ENCODE results near the gene PRMT2.
"Not testable (repeated sequence)": the region's sequence is repeated elsewhere in the genome, so short reads cannot be mapped to it uniquely, and the experiment has no call there.

PRMT2 gene

DNA sequence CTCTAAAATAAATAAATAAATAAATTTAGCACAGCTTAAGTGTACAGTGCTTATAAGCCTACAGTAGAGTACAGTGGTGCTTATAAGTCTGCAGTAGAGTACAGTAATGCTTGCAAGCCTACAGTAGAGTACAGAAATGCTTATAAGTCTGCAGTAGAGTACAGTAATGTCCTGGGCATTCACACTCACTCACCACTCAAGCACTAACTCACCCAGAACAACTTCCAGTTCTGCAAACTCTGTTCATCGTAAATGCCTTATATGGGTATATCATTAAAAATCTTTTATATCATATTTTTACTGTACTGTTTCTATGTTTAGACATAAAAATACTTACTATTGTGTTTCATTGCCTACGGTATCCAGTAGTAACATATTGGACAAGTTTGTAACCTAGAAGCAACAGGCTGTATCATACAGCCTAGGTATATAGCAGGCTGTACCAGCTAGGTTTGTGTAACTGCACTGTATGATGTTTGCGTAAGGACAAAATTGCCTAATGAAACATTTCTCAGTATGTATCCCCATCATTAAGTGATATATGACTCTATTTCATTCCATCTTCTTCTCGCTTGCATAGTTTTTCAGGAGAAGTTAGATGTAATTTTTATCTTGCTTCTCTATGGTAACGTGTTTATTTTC, 16.6 kb upstream of the PRMT2 start:
- no peak for DNase-seq

- no peak for DNase-seq
These were observed 15.6 kb upstream of the PRMT2 start for GRCh38 chr21:46619846-46620245.

DNA sequence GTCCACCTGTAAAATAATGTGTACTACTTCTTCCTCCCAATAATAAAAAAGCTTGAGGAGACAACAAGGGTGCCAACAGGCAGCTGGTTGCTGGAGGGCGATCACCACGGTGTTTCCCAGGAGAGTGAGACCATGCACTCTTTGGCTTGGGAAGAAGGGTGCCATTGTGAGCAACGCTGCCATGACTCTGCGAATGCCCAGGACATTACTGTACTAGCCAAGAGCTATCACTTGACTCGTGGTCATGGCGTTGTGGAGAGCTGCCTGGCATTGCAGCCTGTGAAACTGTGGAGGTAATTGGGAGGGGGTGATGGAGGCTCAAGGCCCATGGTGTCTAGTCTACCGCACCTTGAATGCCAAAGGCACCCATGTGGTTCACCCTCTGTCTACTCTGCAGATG, 14.6 kb upstream of the PRMT2 start:
- no peak for DNase-seq

- no peak for DNase-seq
These were observed 13.9 kb upstream of the PRMT2 start for GRCh38 chr21:46621457-46622182.

DNA sequence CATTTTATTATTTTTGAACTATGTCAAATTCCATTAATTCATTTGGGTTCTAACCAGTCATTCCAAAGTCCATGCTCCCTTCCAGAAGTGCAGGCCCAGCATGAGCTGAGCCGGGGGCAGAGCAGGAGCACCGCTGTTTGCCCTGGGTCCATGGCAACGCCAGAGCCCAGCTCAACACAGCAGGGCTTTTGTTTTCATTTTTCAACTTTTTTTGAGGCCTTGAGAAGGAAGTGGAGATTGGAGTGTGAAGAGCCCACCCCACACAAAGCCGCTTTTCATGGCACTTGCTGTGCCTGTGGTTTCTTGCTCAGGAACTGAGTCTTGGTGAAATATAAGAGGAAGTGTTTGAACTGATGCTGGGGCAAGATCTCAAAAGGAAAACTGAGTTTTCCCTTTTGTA, 13.2 kb upstream of the PRMT2 start:
- DNase-seq: no peak

- no peak for DNase-seq
These were observed 11.4 kb upstream of the PRMT2 start for GRCh38 chr21:46624050-46624449.

DNA sequence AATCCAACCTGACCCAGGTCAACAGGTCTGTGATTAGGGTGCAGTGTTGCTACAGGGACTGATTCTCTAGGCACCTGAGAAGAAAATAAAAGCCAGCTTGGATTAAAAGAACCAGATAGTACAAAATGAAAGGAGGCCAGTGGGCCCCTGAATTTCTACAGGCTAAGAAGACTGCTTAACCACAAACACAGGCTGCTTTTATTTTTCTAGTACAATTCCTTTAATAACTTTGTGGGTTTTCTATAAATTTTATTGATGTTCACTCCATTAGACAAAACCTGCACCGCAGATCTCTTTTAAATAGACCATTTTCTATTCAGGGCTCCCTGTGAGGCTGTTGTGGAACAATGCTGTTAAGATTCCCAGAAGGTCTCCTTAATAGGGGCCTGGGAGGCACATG, 9.7 kb upstream of the PRMT2 start:
- DNase-seq: no peak

DNA sequence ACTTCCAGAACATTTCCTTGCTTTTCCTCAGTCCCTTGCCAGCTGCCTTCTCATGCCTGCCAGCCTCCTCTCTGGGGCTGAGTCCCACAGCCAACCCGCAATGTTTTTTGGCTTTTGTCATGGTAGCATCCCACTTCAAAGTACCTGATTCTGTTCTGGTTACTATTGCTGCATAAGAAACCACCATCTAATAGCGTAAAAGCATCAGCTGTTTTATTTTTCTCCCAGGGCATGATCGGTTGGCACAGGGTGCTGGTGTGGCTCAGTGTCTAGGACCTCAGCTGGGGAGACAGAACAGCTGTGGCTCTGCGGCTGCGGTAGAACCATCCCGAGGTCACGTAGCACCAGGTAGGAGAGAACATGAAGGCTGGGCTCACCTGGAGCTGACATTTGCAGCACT, 8.9 kb upstream of the PRMT2 start:
- no peak for DNase-seq

DNA sequence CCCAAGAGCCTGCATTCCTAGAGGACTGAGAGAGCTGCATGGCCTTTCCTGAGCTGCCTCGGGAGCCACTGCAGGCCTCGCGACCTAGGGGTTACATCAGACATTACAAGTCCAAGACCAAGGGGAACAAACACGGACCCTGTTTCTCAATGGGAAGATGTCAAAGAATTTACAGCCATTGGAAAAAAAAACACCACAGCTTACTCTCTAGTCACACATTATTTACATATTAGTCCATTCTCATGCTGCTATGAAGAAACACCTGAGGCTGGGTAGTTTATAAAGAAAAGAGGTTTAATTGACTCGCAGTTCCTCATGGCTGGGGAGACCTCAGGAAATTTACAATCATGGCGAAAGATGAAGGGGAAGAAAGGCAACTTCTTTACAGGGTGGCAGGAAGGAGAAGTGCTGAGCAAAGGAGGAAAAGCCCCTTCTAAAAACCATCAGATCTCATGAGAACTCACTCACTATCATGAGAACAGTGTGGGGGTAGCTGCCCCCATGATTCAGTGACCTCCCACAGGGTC, 8.4 kb upstream of the PRMT2 start:
- DNase-seq: no peak

GRCh38 chr21:46627726-46628125, 7.7 kb upstream of the PRMT2 start:
- no peak for DNase-seq

DNA sequence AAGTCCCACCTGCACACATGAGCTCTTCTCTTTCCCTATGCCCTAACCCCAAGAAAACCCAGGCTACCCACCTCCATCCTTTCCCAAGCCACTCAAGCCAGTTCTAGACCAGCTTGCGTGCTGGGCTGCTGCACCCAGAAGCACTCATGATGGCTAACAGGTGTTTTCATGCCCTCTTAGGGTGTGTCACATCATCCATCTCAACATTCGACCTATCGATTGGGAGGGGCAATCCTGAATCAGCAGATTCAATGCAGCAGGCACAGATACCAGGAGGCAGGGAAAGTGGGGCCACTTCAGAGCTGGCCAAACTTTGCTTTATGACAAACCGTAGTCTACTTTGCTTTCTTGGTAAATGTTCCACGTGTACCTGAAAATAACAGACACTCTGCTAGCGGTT, 6.6 kb upstream of the PRMT2 start:
- DNase-seq: no peak

DNA sequence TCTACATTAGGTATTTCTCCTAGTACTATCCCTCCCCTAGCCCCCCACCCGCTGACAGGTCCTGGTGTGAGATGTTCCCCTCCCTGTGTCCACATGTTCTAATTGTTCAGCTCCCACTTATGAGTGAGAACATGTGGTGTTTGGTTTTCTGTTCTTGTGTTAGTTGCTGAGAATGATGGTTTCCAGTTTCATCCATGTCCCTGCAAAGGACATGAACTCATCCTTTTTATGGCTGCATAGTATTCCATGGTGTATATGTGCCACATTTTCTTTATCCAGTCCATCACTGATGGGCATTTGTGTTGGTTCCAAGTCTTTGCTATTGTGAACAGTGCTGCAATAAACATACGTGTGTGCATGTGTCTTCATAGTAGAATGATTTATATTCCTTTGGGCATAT, 4.6 kb upstream of the PRMT2 start:
- DNase-seq: not testable (repeated sequence)

GRCh38 chr21:46633566-46633965, 1.9 kb upstream of the PRMT2 start:
- DNase-seq: no peak

DNA sequence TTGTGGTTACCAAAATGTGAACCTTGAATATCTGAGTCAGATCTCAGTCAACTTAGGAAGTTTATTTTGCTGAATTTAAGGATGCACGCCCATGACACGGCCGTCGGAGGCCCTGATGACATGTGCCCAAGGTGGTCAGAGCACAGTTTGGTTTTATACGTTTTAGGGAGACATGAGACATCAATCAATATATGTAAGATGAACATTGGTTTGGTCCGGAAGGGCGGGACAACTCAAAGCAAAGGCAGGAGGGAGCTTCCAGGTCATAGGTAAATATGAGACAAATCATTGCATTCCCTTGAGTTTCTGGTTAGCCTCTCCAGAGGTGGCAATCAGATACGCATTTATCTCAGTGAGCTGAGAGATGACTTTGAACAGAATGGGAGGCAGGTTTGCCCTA, 1.0 kb upstream of the PRMT2 start:
- DNase-seq: no peak

DNA sequence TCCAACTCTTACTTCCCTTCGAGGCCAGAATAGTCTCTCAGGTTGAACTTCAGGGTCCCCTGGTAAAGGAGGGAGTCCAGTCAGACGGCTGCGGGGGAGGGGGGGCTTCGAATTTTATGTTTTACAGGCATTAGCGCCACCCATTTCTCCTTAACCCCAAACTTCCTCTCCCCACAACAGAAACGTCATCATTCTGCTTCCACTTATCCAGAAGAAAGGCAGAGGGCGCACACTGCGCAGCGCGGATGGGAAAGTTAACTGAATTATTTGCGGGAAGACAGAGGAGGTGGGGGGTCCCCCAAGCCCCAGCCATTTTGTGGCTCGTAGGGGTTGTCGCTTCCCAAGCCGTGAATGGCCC, 529 bp upstream of the PRMT2 start:
- peak; percentile 82 for DNase-seq

DNA sequence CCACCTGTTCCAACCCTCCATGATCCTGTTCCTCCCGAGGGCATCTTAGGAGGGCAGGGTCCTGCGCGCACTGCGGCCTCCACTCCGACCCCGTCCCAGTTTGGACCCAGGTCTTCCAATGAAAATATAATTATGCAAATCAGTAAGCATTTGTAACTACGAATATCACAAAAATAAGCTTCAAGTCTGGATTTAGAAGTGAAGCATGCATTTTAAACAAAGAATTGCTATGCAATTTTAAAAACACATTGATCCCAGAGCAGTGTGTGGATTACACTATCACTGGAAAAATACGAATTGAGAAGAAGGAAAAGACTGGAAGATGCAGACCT, 673 bp downstream of the PRMT2 start:
- DNase-seq: no peak

DNA sequence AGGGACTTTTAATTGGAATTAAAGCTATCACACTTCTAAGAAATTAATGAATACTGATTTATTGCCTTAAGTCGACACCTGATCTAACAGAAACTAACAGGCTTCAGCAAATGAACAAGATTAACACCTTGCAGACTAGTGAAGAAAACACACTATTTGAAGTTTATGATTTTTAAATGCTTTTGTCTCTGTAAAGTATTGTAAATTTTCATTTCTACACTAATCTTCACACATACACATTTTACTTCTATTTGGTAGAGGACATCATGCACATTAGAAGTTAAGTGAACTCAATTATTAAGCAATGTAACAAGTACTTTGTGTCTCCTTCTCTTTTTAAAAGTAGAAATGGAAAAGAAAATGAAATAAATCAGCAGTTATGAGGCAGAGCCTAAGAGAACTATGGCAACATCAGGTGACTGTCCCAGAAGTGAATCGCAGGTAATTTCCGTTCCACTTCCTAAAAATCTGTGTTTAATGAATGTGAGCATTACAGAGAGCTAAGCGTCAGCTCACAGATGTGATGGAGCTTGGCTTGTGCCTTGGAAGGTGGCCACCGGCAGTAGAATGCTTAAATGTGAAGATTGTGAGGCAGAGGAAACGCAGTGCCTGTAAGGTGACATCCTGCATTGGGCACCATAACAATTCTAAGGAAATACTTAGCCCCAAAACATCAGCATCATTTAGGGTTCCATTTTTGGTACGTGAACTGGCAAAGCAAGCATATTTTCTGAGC, 1.2 kb downstream of the PRMT2 start:
- no peak for DNase-seq

- DNase-seq: no peak
These were observed 2.7 kb downstream of the PRMT2 start for GRCh38 chr21:46637952-46638746.

- DNase-seq: peak; percentile 2
These were observed 4.3 kb downstream of the PRMT2 start for GRCh38 chr21:46639489-46640386.

- DNase-seq: no peak
These were observed 6.2 kb downstream of the PRMT2 start for GRCh38 chr21:46641656-46642055.

DNA sequence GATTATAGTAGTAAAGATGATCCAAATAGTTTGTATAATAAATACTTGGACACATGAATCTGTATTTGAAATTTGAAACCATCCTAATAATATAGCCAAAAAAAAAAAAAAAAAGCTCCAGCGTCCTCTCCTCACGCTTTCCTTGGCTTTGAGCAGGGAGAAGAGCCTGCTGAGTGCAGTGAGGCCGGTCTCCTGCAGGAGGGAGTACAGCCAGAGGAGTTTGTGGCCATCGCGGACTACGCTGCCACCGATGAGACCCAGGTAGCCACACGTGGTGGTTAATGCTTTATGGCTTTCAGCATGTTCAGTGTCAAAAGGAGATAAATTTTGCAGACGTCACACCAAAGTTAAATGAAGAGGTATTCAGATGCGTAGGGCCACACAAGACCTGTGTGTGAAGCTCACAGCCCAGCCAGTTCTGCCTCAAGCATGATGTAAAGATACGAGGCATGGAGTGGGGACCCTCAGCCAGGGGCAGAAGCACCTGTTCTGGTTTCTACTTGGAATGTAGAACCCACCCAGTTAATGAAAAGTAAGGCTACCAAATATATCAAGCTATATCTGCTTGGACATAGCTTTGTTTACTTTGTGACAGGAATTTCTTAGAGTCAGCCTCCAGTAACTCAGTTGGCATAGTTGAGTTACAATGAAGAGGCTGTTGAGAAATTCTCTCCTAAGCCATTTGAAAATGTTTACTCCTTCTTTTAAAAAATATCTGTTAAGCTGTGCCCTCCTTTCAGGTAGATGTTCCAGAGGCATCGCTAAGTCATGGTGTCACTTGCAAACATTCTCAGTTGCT, 8.1 kb downstream of the PRMT2 start:
- DNase-seq: no peak

Data from NCI-H526 treated with DMSO at 0.1 percent for 48 hours (cell line).